ENCODE data around the gene DPP6.
"Not testable (repeated sequence)": the region's sequence is repeated elsewhere in the genome, so short reads cannot be mapped to it uniquely, and the experiment has no call there.

The DPP6 gene

DNA sequence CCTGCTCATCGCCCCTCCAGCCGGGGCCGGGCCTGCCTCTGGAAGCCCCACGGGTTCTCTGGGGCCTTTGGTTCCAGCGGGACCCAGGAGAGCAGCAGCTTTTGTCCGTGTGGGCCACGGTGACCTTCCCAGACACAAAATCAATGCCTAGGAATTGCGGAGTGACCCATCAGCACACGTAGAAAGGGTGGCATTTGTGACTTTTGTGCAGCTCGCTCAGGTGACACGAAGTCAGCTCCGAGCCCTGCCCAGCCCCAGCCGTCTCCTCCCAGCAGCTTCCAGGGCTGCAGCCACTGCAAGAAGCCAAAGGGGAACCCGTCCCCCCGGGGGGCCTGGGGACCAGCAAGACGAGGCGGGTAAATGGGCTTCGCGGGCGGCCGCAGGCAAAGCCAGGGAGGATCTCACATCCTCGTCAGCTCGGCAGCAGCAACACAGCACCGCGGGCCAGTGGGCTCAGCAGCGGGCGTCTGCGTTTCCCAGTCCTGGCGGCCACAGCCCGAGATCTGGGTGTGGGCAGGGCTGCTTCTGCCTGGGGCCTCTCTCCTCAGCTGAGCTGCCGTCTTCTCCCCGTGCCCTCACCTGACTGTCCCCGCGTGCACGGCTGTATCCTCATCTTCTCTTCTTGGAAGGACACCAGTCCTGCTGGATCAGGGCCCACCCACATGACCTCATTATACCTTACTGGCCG is 862.3 kb downstream of the DPP6 start:
- no peak for DNase-seq

DNA sequence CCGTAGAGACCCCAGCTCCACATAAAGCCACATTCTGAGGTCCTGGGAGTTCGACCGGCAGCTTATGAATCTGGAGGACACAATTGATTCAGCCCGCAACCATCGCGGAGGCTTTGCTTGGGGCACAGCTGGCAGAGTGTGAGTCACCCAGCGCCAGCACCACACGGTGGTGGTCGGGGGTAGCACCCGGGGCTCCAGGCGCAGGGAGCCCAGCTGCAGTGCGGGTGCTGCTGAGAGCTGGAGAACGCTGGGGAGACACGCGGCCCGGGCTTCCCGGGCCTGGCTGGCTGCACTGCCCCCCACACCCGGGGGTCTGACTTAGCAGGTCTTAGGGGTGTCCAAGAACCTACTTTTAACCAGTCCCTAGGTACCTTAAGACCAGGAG is 862.8 kb downstream of the DPP6 start:
- DNase-seq, result peak; percentile 3

DNA sequence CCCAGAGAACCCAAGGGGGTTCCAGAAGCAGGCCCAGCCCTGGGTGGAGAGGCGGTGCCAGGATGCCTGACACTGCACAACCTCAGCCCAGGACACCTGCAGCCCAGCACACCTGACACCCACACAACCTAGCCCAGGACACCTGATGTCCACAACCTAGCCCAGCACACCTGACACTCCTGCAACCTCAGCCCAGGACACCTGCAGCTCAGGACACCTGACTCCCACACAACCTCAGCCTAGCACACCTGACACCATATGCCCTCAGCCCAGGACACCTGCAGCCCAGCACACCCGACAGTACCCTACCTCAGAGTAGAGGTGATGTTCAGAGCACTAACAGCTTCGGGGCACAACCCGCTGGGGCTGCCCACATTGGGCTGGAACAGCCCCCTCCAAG is 863.4 kb downstream of the DPP6 start:
- DNase-seq, result no peak

DNA sequence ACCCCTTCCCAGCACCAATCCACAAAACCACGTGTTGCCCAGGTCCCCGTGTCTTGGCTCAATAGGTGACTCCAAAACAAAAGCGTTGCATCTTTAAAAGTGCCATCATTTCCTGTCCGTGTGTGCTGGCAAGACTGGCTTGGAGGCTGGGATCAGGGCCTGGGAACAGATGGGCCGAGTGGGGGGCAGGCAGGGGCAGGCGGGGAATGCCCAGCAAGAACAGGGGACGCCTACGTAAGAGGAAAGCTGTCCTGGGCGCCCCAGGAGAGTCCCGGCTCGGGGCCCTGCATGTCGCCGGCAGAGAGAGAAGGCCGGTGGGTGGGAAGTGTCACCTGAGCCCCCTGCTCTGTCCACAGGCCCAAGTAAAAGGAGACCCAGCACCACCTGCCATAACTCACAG is 864.2 kb downstream of the DPP6 start:
- DNase-seq, result no peak

DNA sequence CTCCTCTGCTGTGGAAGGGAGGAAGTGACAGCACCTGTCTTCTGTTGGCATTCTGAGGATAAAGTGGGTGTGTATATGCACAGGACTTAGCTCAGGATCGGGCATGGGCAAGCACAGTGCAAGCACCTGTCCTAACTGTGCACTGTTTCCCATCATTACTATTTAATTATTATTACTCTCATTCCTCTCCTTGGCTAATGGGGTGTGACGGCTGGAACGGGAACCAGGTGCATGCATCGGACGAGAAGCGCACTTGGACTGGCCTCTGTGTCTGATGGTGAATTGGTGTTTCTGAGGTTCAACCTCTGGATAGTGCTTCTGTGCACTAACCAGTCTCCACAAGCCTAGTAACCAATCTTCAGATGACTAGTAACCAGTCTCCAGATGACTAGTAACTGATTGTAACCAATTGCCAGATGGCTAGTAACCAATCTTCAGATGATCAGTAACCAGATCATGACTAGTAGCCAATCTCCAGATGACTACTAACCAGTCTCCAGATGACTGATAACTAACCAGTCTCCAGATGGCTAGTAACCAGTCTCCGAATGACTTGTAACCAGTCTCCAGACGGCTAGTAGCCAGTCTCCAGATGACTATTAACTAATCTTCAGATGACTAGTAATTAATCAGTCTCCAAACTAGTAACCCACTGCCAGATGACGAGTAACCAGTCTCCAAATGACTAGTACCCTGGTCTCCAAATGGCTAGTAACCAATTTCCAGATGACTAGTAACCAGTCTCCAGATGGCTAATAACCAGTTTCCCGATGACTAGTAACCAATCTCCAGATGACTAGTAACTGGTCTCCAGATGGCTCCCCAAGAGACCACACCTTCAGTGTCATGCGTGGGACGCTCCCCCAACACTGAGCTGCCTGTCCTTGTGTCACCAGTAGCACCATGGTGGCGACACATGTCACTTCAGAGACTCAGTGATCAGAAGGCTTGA is 864.9 kb downstream of the DPP6 start:
- DNase-seq, result no peak

DNA sequence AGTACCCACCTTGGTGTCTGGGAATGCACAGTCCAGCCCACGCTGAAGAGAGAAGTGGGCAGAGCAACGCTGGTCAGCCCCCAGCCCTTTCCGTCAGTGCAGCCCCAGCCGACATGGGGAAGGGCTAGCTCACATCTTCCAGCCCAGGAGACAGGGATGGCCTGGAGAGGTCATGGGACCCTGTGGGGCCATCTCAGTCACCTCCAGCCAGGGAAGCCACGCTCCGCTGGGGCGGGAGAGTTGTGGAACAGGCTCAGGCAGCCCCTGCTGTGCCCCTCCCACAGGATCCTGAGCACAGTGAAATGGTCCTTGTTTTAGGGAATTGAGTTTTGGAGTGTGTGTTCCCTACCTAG is 865.6 kb downstream of the DPP6 start:
- no peak for DNase-seq

DNA sequence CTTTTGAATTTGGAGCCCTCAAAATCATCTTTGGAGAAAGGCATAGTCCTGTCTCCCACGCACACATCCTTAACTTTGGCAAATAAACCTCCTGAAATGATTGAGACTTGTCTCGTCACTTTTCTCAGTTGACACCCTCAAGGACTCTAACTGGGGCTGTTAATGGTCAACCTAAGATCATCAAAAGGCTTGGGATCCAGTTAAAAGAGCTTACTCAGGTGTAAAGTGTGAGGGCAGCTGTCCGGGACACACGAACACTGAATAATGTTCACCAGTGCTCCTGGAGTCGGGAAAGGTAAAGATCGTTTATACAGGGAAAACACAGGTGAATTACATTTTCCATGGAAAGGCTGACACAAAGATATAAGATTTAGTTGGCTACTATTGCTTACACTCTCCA is 866.1 kb downstream of the DPP6 start:
- DNase-seq, result no peak

DNA sequence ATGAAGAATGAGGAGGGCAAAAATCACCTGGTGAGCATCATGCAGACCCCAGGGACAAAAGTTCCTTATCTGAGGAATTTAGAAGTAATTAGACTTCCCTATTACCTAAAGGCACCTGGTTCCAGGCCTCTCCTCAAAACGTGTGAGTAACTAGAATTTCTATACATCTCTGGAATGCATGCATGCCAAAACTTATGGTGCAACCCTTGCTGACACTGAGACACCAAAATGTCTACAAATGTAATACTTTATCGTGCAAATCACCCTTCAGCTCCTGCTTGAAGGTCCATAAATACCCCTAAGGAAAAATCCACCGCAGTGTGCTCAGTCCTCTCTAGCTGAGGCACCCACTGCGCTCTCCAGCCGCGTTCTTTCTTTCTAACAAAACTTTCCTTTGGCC is 866.5 kb downstream of the DPP6 start:
- no peak for DNase-seq

DNA sequence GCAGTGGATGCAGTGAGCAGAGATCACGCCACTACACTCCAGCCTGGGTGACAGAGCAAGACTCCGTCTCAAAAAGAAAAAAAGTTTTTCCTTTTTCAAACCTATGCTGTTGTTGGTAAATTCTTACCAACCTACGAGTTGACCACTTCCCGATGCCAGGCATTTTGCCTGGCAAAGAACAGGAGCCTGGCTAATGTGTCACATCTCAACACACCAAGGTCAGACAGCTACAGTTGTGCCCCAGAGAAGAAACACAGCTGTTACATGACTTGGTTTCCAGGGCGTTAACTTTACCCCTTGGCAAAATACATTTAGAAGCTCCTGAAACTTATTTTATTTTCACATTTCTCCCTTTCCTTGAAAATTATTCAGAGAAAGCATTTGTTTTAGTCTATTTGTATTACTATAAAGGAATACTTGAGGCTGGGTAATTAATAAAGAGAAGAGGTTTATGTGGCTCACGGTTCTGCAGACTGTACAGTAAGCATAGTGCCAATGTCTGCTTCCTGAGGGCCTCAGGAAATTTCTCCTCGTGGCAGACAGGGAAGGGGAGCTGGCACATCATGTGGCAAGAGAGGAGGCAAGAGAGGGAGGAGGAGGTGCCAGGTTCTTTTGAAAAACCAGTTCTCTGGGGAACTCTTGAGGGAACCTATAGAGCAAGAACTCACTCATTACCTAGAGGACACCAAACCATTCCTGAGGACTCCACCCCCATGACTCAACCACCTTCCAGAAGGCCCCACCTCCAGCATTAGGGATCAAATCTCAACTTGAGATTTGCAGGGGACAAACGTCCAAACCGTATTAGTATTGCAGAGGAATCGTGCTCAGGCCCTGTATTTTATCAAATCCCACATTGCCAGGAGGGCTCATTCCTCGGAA is 867.4 kb downstream of the DPP6 start:
- DNase-seq, result no peak

DNA sequence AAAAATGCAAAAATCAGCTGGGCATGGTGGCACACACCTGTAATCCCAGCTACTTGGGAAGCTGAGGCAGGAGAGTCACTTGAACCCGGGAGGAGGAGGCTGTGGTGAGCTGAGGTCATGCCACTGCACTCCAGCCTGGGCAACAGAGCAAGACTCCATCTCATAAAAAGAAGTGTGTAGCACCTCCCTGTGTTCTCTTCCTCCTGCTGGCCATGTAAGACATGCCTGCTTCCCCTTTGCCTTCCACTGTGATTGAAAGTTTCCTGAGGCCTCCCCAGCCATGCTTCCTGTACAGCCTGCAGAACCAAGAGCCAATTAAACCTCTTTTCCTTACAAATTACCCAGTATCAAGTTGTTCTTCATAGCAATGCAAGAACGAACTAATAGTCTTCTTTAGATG is 870.3 kb downstream of the DPP6 start:
- DNase-seq, result not testable (repeated sequence)

DNA sequence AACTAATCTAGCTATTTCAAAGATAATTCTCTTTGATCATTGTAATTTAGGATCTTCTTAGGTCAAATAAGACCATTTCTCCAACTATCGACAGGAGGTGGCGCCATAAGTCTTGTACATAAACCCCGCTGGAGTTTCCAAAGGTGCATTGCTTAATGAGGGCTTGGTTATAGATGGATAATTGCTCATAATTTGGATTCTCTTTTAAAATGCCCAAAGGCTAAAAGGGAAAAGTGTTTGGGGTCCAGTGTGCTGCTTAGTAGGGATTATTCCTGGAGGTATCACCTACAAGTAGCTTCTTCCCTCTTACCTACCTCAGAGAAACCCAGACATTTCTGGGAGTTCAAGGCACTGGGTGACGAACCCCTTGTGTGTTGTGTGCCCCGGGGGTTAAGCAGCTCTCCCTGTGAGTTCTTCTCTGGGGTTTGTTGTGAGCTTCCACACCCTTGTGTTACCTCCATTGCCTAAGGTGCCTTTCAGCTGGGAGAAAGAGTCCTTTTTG is 875.5 kb downstream of the DPP6 start:
- peak; percentile 82 for DNase-seq

DNA sequence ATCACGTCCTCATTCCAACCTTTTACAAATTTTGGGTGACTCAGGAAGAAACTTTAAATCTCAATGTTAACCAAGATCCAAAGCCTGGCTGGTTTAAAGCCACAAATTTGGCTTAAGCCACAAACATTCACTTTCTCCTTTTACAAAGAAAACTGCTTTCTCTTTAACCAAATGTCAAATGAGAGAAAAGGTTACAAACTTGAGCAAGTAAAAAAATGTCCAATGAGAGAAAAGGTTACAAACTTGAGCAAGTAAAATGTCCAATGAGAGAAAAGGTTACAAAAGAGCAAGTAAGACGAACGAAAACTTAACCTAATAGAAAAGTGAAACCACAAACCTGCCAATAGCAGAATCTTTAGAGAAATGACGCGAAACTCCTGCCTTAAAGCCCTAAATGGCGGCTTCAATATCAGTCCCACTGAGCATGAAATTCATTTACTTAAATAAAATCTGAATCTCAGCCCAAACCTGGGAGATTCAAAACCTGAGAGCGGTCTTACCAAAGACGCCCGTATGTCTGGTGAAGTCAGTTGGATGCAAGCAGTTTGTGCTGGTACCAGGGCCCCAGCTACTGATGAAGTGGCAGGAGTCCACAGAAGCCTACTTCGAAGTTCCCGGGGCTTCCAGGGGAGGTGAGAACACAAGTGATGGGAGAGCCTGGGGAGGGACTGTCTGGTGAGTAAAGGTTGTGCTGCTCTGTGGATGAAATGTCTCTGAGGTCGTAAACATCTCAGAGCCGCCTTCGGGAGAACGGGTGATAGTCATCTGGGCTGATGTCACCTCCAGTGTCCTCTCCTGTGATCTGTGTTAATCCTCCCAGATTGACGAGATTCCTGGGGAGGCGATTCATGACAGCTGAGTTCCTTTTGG is 876.2 kb downstream of the DPP6 start:
- peak; percentile 94 for DNase-seq

DNA sequence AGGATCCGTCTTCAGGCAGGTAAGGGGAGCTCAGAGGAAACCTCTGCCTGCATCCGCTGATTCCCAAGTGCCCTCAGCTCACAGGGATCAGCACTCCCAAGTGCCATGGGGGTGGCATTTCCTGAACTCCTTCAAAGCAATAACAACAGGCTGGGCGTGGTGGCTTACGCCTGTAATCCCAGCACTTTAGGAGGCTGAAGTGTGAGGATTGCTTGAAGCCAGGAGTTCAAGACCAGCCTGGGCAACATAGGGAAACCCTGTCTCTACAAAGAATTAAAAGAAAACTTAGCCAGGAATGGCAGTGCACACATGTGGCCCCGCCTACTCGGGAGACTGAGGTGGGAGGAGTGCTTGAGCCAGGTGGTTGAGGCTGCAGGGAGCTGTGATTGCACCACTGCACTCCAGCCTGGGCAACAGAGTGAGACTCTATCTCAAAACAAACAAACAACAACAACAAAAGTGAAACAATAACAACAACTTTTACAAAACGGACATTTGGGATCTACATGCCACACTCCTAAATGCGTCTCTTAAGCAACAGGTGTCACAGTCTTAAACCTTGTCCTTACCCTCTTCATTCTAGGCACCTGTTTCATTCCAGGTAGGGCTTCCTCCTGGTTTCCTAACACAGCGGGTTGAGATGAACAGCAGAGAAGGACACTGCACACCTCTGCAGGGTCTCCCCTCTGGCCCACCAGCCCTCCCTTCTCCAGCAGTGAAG is 877.0 kb downstream of the DPP6 start:
- DNase-seq, result peak; percentile 2

DNA sequence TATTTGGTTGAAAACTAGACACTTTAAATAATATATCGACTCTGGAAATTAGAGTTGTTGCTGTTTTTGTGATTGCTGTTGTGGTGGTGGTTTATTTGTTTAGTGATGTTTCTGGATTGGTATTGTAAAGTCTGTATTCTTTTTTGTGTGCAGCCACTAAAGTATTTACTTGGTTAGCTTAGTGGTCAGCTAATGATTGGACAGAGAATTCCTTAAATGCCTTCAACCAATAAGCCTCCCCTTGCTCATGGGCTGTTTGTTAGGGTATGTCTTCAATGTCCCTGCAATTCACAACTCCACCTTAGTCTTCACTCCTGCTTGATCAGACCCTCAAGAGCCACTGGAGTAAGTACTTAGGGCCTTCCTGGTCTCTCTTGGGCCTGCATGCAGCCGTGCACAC is 879.7 kb downstream of the DPP6 start:
- DNase-seq, result peak; percentile 31

DNA sequence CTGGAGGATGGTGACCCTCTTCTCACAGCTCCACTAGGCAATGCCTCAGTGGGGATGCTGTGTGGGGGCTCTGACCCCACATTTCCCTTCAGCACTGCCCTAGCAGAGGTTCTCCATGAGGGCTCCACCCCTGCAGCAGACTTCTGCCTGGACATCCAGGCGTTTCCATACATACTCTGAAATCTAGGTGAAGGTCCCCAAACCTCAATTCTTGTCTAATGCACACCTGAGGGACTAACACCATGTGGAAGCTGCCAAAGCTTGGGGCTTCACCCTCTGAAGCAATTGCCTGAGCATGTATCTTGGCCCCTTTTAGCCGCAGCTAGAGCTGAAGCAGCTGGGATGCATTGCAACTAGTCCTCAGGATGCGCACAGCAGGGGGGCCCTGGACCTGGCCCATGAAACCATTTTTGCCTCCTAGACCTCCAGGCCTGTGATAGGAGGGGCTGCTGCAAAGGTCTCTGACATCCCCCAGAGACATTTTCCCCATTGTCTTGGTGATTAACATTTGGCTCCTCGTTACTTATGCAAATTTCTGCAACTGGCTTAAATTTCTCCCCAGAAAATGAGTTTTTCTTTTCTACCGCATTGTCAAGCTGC is 882.3 kb downstream of the DPP6 start:
- not testable (repeated sequence) for DNase-seq

DNA sequence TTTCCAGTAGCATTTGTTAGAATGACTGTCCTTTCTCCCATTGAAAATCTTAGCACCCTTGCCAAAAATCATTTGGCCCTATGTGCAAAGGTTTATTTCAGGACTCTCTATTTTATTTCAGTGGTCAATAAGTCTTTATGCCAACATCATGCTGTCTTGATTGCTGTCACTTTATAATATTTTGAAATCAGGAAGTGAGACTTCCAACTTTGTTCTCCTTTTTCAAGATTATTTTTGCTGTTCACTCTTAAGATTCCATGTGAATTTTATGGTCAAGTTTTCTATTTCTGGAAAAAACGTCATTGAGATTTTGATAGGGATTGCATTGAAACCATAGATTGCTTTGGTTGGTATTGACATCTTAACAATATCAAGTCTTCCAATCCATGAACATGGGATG is 885.6 kb downstream of the DPP6 start:
- DNase-seq, result no peak

DNA sequence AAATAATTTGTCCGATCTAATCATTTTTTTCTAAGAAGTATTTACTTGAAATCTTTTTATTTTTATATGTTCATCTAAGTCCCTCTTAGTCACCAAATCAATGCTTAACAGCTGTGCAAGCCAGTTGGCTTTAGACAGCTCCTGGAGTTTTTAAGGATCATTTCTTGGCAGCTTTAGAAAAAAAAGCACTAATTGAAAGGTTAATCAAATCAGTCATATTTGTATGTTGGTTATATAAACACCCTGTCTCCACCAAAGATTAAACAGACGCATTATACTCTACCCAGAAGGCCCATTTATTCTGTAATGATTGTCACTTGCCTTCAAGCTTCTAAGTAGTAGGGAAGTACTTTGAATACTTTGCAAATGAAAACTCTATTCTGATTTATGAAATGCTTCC is 890.5 kb downstream of the DPP6 start:
- DNase-seq, result no peak
